Transverse colon (tissue), 4 donors: ENCODE measurements around the gene PPP3CA. TPM values are rescaled to one million over a fixed set of nuclear protein-coding genes. Genes with fewer than 3 reads are reported as not detected.

ENCODE experiments used
- DNase-seq: peaks from one replicate; pipeline ENCODE4 v3.0.0-alpha.2; 2019
- H3K27ac ChIP-seq, 4 donors: fragments of 200-600 bp; sonication (generic); 2 replicates each; pipeline ENCODE4 v1.5.1; 2016 to 2018; ENCODE audit warnings: inconsistent platforms in 4 of 4
- H3K27me3 ChIP-seq: fragments of 200-600 bp; sonication (generic); 2 replicates; pipeline ENCODE4 v1.5.1; 2017; ENCODE audit warnings: inconsistent platforms
- H3K36me3 ChIP-seq, 4 donors: fragments of 200-600 bp; sonication (generic); 2 replicates each; pipeline ENCODE4 v1.5.1; 2017 to 2019; ENCODE audit warnings: inconsistent platforms in 4 of 4
- H3K4me1 ChIP-seq, 4 donors: fragments of 200-600 bp; sonication (generic); 2 replicates each; pipeline ENCODE4 v1.5.1; 2017 to 2020; ENCODE audit warnings: inconsistent platforms in 4 of 4
- H3K4me3 ChIP-seq, 4 donors: fragments of 200-600 bp; sonication (generic); 1 replicate in 1 of 4; 2 replicates in 3 of 4; pipeline versions ENCODE4 v1.5.1 to v1.6.1; 2017 to 2019; ENCODE audit warnings: inconsistent platforms in 4 of 4
- H3K9me3 ChIP-seq, 2 donors: fragments of 200-600 bp; sonication (generic); 2 replicates each; pipeline ENCODE4 v1.5.1; 2017 to 2019; ENCODE audit warnings: inconsistent platforms in 2 of 2
- EP300 ChIP-seq: sonication (generic); formaldehyde crosslinking; IDR thresholded peaks from one replicate; pipeline ENCODE4 v1.6.1; 2017; ENCODE audit warnings: antibody characterized with exemption, low read depth
- POLR2A ChIP-seq: fragments of 450-650 bp; IDR thresholded peaks from one replicate; pipeline ENCODE4 v1.6.1; 2016; ENCODE audit warnings: antibody characterized with exemption, mild to moderate bottlenecking, moderate library complexity
- POLR2AphosphoS5 ChIP-seq, 3 donors: sonication (generic); formaldehyde crosslinking; IDR thresholded peaks; one replicate each; pipeline ENCODE4 v1.6.1; 2016; ENCODE audit warnings: antibody characterized with exemption in 3 of 3
- WGBS, 2 donors: methylation state at CpG; one replicate each; pipeline ENCODE4 v1.1.5; 2018; ENCODE audit warnings: low coverage in 1 of 2; 5-methylcytosine and 5-hydroxymethylcytosine counted together
- in situ Hi-C, 4 donors: fragments of 200-750 bp; cut with MboI; loops; one replicate each; pipeline versions ENCODE4 v1.15.0 to v1.15.1; 2017; ENCODE audit warnings: low sequenced_read_pairs in 3 of 4, low pct_ligation_motif_present in 1 of 4, low pct_unique_long_range_greater_than_20kb in 1 of 4
- intact Hi-C: fragments of 100-400 bp; cut with DNase I; formaldehyde crosslinking; loops from one replicate; pipeline ENCODE4 v1.15.1; 2023; ENCODE audit warnings: low total_unique reads
- total RNA-seq, 4 donors: library from RNA; depleted of rRNA; stranded (reverse); fragments of >200 nt; gene quantifications; one replicate each; pipeline ENCODE4 v1.1.0, GENCODE V29; 2016
- TF ChIP-seq, protein P1 (sequence below), 5 experiments: fragments of 200-600 bp in 3 of 5; fragments of 450-650 bp in 2 of 5; sonication (generic) in 3 of 5; IDR thresholded peaks; 1 replicate in 2 of 5; 2 replicates in 3 of 5; pipeline ENCODE4 v1.5.1; 2016 to 2017; ENCODE audit warnings: antibody characterized with exemption in 5 of 5, inconsistent platforms in 3 of 5, mild to moderate bottlenecking in 2 of 5, moderate library complexity in 1 of 5

The PPP3CA gene
- total RNA-seq, 4 donors from 2014 or later = 29.2 to 50.7 (median 37.7) TPM

DNA sequence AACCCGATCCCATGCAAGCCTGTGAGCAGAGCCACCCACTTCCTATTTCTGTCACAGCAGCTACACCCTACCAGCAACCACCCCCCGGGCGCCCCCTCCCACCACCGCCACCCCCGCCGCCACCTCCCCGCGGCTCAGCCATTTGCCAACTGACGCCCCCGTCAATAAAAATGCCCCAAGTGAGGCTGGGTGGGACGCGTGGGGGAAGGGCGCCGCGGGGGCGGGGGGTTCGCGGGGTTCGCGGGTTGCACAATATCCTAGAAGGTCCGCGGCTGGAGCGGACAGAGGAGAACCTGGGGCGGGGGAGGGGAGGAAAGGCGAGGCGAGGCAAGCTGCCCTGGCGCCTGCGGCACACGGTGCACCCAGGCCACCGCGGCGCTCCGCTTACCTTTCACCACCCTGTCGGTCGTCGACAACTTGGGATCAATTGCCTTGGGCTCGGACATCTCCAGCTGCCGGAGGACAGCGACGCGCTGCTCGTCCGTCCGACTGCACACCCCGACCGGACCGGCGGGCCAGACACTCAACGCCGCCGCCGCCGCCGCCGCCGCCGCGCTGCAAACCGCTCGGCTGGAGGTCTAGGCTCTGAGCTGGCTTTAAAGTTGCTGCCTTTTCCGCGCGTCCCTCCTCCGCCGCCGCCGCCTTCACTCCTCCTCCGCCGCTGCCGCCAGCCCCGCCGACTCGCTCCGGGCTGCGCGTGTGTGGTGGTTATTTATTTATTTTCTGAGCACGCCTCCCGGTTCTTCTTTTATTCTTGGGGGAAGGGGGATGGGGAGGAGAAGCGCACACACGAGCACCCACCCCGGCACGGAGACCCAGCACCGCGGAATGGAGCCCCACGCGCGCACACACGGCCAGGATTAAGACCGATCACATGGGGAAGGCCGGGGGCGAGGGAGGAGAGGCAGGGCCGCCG is 717 bp downstream of the PPP3CA start:
- Histone ChIP-seq H3K27me3 (no peaks in the 10 kb centered on the region), H3K4me3 (peak overlapping the region; percentile 72 to 91 (median 82)), H3K4me1 (peaks cover 4 to 42% (median 19%) of the 10 kb centered on the region in 4 donors), H3K27ac (peak overlapping the region; percentile 97 to 99 (median 98)), H3K9me3 (no peaks in the 10 kb centered on the region), H3K36me3 (no peaks in the 10 kb centered on the region)
- DNase-seq = peak; percentile 63
- WGBS, 2 donors = 2% methylated on average over 84 of the region's 93 CpGs; no CpG with 5 or more reads in 1 of the 2 donors
- intact Hi-C loops (loop anchor here (5.0 kb wide), 1 partner anchor 154 kb away; no protein-coding TSS in a partner anchor), in situ Hi-C loops (loop anchor here in 1 of 4 donors (10.0 kb wide), 1 partner anchor 142 kb away; no protein-coding TSS in a partner anchor)
- TF ChIP-seq POLR2A = no peak
- peak; percentile 7 to 43 (median 13) for TF ChIP-seq POLR2AphosphoS5 (IDR thresholded peaks at IDR 0.05)
- TF ChIP-seq, protein P1, sequence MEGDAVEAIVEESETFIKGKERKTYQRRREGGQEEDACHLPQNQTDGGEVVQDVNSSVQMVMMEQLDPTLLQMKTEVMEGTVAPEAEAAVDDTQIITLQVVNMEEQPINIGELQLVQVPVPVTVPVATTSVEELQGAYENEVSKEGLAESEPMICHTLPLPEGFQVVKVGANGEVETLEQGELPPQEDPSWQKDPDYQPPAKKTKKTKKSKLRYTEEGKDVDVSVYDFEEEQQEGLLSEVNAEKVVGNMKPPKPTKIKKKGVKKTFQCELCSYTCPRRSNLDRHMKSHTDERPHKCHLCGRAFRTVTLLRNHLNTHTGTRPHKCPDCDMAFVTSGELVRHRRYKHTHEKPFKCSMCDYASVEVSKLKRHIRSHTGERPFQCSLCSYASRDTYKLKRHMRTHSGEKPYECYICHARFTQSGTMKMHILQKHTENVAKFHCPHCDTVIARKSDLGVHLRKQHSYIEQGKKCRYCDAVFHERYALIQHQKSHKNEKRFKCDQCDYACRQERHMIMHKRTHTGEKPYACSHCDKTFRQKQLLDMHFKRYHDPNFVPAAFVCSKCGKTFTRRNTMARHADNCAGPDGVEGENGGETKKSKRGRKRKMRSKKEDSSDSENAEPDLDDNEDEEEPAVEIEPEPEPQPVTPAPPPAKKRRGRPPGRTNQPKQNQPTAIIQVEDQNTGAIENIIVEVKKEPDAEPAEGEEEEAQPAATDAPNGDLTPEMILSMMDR (IDR thresholded peaks at IDR 0.05) = peak in 1 of 5 experiments; percentile 45
- no peak for TF ChIP-seq EP300

DNA sequence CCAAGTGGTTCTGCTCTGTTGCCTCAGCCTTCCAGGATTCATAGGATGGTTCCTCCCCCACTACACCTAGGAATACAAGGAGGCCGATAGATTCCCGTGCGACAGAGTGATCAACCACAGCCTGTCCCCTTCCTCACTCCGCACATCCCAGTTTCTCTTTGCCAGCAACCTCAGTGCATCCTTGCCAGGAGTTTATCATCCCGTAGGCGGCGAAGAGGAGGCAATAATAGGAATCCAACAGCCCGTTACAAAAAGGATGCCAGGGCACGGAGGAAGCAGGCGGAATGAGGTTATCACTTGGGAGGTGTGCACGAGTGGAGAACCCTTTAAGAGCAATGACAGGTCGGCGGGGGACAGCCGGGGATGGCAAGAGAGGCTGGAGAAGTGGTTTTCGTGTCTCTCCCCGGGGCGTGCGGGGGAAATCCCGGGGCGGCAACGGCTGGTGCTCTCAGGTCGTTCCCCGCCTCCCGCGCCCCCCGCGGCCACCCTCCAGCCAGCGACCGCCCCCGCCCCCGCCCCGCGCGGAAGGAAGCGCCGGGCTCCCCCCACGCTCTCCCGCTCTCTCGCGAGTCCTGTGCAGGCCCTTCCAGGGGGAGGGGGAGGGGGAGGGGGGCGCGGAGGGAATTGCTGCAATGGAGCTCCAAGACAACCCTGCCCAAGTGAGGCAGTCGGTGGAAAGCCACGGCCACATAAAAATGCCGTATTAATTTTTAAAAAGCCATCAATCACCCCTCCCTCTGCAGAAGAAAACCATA is 1.6 kb downstream of the PPP3CA start:
- WGBS, 2 donors = 0% methylated on average over 34 of the region's 45 CpGs; no CpG with 5 or more reads in 1 of the 2 donors
- H3K9me3 ChIP-seq = no peaks in the 10 kb centered on the region
- in situ Hi-C loops = loop anchor here in 1 of 4 donors (10.0 kb wide), 1 partner anchor 141 kb away; no protein-coding TSS in a partner anchor
- peak; percentile 63 for DNase-seq
- TF ChIP-seq, protein P1 (IDR thresholded peaks at IDR 0.05) = no peak
- TF ChIP-seq POLR2A (no peak), EP300 (no peak), POLR2AphosphoS5 (IDR thresholded peaks at IDR 0.05) (no peak)
- H3K27me3 ChIP-seq = no peaks in the 10 kb centered on the region
- no peaks in the 10 kb centered on the region for H3K36me3 ChIP-seq
- H3K4me3 ChIP-seq = peak overlapping the region; percentile 72 to 91 (median 82)
- intact Hi-C loops = loop anchor here (5.0 kb wide), 1 partner anchor 153 kb away; no protein-coding TSS in a partner anchor
- peaks cover 4 to 42% (median 19%) of the 10 kb centered on the region in 4 donors for H3K4me1 ChIP-seq
- peak overlapping the region; percentile 97 to 99 (median 98) for H3K27ac ChIP-seq

DNA sequence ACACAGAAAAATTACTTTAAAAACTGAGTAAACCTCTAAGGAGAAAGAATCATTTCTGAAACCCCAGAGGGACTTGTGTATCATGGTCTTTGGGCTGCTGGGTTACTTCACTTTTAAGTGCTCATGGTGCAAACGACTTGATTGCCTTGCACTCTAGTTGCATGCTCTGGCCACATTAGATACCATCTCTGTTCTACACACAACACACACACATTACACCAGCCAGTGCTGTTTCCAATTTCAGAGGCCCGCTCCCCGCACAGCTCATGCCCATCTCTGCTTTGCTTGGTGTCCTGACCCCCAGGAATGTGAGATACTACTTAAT is 2.1 kb downstream of the PPP3CA start:
- H3K4me1 ChIP-seq = peaks cover 4 to 40% (median 19%) of the 10 kb centered on the region in 4 donors
- no peaks in the 10 kb centered on the region for H3K9me3 ChIP-seq
- TF ChIP-seq EP300 (no peak), POLR2A (no peak)
- H3K4me3 ChIP-seq = peak overlapping the region; percentile 72 to 91 (median 82)
- WGBS, 2 donors = 20 to 45% methylated on average over 1 to 3 of the region's 3 CpGs
- intact Hi-C loops (loop anchor here (5.0 kb wide), 1 partner anchor 153 kb away; no protein-coding TSS in a partner anchor), in situ Hi-C loops (loop anchor here in 1 of 4 donors (10.0 kb wide), 1 partner anchor 140 kb away; no protein-coding TSS in a partner anchor)
- peak overlapping the region; percentile 97 to 99 (median 98) for H3K27ac ChIP-seq
- no peaks in the 10 kb centered on the region for H3K27me3 ChIP-seq
- DNase-seq = no peak
- H3K36me3 ChIP-seq = no peaks in the 10 kb centered on the region

DNA sequence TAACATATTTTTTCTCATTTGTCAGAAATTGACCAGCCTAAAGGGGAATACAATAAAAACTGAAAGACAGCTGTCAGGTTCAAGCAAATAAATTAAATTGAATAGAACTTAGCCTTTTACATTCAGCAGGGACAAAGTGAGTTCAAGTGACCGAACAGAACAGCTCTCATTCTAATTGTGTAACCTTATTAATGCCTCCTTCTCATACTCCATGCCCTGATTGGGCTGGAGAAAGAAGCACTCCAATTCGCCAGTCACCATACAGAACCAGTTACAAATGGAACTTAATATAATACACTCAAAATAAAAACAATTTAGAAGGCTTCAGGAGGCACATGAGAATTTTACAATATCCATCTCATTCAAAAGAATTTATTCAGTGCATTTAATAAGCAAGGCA is 8.0 kb downstream of the PPP3CA start:
- no peaks in the 10 kb centered on the region for H3K36me3 ChIP-seq
- in situ Hi-C loops = no loop called here
- intact Hi-C loops = no loop called here
- TF ChIP-seq POLR2AphosphoS5 (IDR thresholded peaks at IDR 0.05) = no peak
- TF ChIP-seq, protein P1 (IDR thresholded peaks at IDR 0.05) = no peak
- TF ChIP-seq EP300 = no peak
- TF ChIP-seq POLR2A = no peak
- no peak overlapping the region for H3K4me3 ChIP-seq
- no peaks in the 10 kb centered on the region for H3K9me3 ChIP-seq
- H3K27ac ChIP-seq = no peak overlapping the region
- no peak for DNase-seq
- 91 to 97% methylated on average over 2 of the region's 2 CpGs for WGBS, 2 donors
- no peaks in the 10 kb centered on the region for H3K27me3 ChIP-seq
- peaks cover 0 to 23% (median 3%) of the 10 kb centered on the region in 4 donors for H3K4me1 ChIP-seq
